Astrocyte of the spinal cord (primary cell): ENCODE data around the gene ZNF831.

ENCODE experiments used
- DNase-seq: peaks from one replicate; pipeline ENCODE4 v3.0.0; 2011; ENCODE audit warnings: low read depth, low spot score
- H3K4me3 ChIP-seq: 2 replicates; pipeline ENCODE4 v1.5.1; 2011; ENCODE audit warnings: low read depth, mild to moderate bottlenecking, low read length, moderate library complexity
- CTCF ChIP-seq: IDR thresholded peaks from 2 replicates; pipeline ENCODE4 v1.5.1; 2012; ENCODE audit warnings: low read depth, mild to moderate bottlenecking, low read length, inconsistent platforms
- in situ Hi-C: cut with HindIII; loops from 2 replicates; pipeline ENCODE4 v1.10.0; 2017; ENCODE audit warnings: low sequenced_read_pairs

ZNF831 gene

DNA sequence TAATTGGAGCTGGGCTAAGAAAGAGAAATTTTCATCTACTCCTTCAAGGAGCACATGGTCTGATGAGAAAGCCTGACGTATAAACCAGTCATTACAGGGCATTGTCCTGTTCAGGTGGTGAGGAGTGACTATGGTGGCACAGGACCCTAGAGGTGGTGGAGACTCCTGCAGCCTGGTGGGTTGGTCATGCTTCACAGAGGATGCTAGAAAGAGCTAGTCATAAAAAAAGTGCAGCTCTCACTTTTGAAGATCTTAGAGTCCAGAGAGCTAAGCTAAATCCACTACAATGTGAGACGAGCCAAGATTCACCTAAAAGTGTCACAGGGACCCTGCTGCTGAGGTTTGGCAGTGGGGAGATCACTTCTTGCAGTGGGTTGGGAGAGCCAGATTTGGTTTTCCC lies 9.8 kb upstream of the ZNF831 start:
- in situ Hi-C loops = no loop called here
- DNase-seq = no peak
- no peak for TF ChIP-seq CTCF
- no peak overlapping the region for H3K4me3 ChIP-seq

DNA sequence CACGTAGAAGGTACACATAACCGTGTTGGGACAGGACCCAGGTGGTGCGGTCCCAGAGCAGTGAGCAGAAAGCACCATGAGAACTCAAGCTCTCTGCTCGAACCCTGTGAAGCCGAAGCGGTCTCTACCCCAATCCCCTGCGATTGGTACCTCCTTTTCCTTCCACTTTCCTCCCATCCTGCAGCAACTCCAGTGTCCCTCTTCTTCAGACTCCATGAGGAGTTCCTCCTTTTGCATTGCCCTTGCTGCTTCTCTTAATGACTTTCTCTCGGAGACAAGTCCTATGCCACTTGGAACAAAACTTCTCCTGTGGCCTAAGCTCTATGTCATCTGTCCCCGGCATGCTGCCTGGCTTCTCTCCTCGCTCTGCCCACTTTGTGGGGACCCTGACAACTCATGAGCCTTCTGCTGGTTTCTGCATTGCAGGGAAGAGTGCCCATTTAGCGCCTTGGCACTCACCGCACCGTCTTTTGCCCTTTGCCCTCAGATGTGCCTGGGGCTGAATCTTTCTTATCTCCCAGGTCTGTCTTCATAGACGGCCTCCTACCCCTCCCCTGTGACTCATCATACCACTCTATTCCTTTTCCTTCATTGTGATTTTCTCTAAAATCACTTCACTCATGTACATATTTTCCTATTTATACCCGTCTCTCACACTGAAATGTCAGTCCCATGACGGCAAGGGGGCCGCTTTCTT lies 9.2 kb upstream of the ZNF831 start:
- no peak for TF ChIP-seq CTCF
- no peak overlapping the region for H3K4me3 ChIP-seq
- in situ Hi-C loops = no loop called here
- no peak for DNase-seq

GRCh38 chr20:59157064-59157463 lies 6.6 kb upstream of the ZNF831 start:
- no peak for DNase-seq
- no peak overlapping the region for H3K4me3 ChIP-seq
- no peak for TF ChIP-seq CTCF
- in situ Hi-C loops = no loop called here

- H3K4me3 ChIP-seq = no peak overlapping the region
- TF ChIP-seq CTCF = no peak
- in situ Hi-C loops = no loop called here
- DNase-seq = no peak
Measured at GRCh38 chr20:59157531-59157930, 6.1 kb upstream of the ZNF831 start.

GRCh38 chr20:59157961-59158541 lies 5.6 kb upstream of the ZNF831 start:
- no peak overlapping the region for H3K4me3 ChIP-seq
- TF ChIP-seq CTCF = no peak
- in situ Hi-C loops = no loop called here
- DNase-seq = no peak

DNA sequence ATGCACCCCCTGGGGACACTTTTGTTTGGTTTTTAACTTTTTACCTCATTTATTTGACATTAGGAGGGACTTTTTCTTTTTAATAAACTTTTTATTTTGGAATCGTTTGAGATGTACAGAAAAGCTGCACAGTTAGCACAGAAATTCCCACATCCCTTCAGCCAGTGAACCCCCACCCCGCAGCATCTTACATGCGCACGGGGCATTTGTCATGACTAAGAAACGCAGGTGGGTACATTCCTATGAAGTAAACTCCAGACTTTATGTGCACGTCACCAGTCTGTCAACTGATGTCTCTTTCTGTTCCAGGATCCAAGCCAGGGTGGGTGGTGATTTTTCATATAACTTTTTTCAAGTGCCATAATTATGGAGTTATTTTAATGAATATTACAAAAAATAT lies 4.9 kb upstream of the ZNF831 start:
- in situ Hi-C loops = no loop called here
- no peak for TF ChIP-seq CTCF
- H3K4me3 ChIP-seq = no peak overlapping the region
- no peak for DNase-seq

GRCh38 chr20:59159091-59159490 lies 4.5 kb upstream of the ZNF831 start:
- no peak for DNase-seq
- TF ChIP-seq CTCF = no peak
- no peak overlapping the region for H3K4me3 ChIP-seq
- in situ Hi-C loops = no loop called here
